GM21360 (cell line): ENCODE data around the gene RNF5.

Experiments
- ATAC-seq: cut with Tn5 transposase; IDR thresholded peaks from one replicate; pipeline ENCODE4 v1.9.1; 2021; ENCODE audit warnings: mild to moderate bottlenecking, moderate library complexity; ENCODE audit not compliant: unreplicated experiment

The RNF5 gene

GRCh38 chr6:32151863-32152768 lies 26.1 kb upstream of the RNF5 start, which contains the start of gene PRRT1:
Gene PRRT1, minus strand, starts transcription at chr6:32151939. Its CDS starts 112 bp downstream, at chr6:32151827.
- ATAC-seq = no peak

- no peak for ATAC-seq
Observed at GRCh38 chr6:32152769-32153563, 25.2 kb upstream of the RNF5 start.

- ATAC-seq = no peak
Observed at GRCh38 chr6:32153564-32154513, 24.4 kb upstream of the RNF5 start, which contains the start of gene PPT2. Gene PPT2, plus strand, starts transcription at chr6:32154141. Its CDS starts 454 bp downstream, at chr6:32154595.

- ATAC-seq = no peak
Observed at GRCh38 chr6:32154514-32155161, 23.6 kb upstream of the RNF5 start.

DNA sequence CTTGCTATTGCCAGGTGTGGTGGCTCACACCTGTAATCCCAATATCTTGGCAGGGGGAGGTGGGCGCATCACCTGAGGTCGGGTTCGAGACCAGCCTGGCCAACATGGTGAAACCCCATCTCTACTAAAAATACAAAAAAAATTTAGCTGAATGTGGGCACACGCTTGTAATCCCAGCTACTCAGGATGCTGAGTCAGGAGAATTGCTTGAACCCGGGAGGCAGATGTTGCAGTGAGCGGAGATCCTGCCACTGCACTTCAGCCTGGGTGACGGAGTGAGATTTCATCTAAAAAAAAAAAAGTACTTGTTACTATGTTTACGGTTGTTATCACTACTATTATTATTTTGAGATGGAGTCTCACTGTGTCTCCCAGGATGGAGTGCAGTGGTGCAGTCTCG lies 21.3 kb upstream of the RNF5 start:
- no peak for ATAC-seq

- ATAC-seq = no peak
Observed at GRCh38 chr6:32158052-32158451, 20.2 kb upstream of the RNF5 start.

DNA sequence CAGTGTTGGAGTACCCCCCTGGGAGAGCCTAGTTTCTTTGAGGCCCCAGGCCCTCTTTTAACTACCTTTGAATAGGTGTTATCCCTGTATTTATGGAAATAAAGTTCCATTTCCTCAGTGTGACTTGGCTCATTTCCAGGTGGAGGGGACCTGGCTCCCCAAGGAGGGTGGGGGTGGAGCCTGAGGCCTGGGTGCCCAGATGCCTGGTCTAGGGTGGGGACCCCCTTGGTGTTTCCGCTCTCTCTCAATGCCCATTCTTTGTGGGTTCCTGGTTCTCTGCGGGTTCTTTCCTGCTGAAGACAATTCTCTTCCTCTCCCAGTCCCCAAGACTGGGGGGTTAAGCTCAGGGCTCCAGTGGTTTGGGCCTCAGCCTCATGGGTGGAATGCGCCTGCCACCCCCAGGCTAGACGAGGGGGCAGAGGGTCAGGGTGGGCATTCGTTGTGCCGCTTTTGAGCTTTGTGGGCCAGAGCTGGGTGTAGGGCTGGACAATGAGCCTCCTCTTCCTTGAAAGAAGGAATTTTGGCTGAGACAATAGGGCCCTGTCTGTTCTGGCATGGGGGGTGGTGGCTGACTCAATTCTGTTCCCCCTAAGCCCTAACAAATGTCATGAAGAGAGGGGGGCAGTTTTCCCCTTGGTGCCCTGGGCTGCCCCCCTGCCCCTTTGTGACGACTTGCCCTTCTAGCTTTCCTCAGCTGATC lies 14.5 kb upstream of the RNF5 start:
- ATAC-seq = no peak

DNA sequence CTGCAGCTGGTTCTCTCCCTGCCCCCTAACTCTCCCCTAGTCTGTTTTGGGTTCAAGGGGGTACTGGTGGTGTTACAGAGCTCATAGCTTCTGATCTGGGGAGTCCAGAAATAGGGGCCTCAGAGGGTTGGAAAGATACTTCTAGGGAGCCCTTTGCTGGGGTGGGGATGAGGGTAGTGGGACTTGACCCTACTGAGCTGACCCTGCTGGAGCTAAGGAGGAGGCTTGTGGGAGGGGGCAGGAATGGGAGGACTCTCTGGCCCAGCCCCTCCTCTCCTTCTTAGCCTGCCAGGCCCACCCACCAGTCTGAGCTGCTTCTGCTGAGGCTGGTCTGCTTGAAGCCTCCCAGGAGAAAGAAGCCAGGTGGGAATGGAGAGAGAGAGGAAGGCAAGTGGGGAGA lies 13.9 kb upstream of the RNF5 start, which contains the start of gene EGFL8:
Gene EGFL8 (plus strand): TSS at position 301 of the 400 bp plus-strand sequence. CDS start 1,571 bp downstream, outside the sequence.
- ATAC-seq = no peak

DNA sequence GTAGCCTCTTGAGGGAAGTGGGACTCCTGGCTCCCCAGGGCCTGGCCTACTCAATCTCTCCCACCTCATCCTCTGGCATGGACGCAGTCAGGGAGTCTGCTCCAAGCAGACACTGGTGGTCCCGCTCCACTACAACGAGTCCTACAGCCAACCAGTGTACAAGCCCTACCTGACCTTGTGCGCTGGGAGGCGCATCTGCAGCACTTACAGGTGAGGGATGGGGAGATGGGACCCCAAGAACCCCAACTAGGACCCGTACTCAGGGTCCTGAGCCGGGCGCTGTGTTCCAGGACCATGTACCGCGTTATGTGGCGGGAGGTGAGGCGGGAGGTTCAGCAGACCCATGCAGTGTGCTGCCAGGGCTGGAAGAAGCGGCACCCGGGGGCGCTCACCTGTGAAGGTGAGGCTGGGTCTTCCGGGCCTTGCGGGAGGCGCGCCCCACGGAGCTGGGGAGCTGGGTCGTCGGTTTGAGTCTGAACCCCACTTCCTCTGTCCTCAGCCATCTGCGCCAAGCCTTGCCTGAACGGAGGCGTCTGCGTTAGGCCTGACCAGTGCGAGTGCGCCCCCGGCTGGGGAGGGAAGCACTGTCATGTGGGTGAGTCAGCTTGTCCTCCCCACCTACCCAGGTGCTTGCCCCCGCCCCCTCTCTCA lies 11.7 kb upstream of the RNF5 start:
- ATAC-seq = no peak

GRCh38 chr6:32167154-32167760 lies 10.9 kb upstream of the RNF5 start:
- ATAC-seq = no peak

GRCh38 chr6:32167761-32168262 lies 10.4 kb upstream of the RNF5 start:
- no peak for ATAC-seq

- no peak for ATAC-seq
Observed at GRCh38 chr6:32168350-32168749, 9.9 kb upstream of the RNF5 start.

DNA sequence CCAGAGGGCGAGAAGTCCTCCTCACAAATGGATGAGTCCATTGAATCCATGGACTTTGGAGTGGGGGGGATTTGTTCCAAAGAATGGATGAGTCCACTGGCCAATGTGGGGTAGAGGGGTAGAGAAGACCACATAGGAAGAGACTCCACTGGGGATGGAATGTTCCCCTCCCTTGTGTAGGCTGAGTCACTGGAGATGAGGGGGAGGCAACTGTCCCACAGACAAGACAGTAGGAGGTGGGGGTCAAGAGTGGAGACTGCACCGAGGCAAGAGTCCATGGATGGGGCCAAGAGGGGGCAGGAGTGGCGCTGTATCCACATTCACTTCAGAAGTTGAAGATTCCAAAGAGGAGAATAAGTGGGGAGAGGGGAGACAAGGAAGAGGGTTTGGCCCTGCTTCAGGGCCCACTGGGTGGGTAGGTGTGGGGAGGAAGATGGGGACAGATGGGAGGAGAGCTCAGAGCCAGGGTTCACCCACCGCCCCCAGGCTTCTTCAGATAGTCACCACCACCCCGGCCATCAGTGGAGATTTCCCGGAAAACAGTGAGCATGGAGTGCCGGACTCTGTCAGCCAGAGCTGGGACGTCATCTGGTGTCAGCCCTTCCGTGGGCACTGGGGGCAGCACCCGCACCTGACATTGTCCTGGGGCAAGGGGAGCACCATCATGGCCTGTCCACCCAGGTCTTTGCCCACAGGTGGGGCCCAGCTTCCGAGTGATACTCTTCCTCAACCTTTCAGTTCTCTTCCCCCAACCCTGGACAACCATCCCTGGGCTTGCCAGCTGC lies 9.2 kb upstream of the RNF5 start:
- ATAC-seq = no peak

DNA sequence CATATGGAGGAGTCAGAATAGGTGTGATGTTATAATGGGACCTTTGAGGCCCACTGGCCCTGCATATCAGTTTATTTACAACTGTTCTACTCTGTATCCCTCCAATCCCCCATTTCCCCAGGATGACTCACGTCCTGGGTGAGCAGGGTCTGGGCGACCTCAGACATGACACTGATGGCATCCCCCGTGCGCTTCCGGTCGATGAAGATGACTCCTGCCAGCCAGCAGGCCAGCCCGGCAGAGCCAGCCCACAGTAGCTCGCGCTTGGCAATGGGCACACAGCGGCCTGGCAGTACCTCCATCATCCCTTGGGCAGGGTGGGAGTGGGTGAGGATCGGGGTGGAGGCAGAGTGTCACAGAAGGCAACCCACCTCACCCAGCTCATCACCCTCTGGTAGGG lies 7.9 kb upstream of the RNF5 start:
- no peak for ATAC-seq

DNA sequence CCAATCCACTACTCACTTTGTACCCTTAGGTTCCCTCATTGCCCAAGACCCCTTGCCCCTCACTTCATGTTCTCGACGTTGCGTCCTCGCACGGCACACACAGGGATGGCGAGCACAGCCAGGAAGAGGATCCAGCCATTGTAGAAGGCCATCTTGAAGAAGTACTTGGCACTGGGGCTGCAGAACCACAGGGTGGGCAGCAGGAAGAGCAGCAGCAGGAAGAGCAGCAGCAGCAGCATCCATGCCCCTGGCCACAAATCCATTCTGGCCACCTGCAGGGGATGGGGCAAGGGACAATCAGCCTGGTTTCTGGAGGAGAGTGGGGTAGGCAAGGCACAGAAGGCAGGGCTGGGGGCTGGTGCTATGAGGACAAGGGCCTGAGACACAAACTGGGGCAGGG lies 7.0 kb upstream of the RNF5 start:
- no peak for ATAC-seq

GRCh38 chr6:32173051-32173727 lies 5.0 kb upstream of the RNF5 start:
- ATAC-seq = no peak

GRCh38 chr6:32174416-32174815 lies 3.8 kb upstream of the RNF5 start:
- ATAC-seq = no peak
